ENCODE data around the gene SSNA1.

The SSNA1 gene

DNA sequence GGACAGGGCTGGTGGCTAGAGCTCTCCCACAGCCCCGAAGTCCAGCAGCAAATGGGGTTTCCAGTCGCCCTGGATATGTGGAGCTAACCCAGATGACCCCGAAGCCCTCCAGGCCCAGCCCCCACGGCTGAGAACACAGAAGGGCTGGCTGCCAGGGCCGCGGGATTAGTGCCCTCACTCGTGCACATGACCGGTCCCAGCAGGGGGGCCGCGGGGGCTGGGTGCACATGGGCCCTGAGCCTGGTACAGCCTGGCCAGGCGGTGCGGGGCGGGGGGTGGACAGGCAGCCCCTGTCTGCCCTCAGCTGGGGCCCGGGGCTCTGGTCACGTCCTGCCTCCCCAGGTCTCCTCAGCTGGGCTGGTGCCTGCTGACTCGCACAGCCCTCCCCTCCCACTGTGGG lies 5.9 kb downstream of the SSNA1 start:
- TF ChIP-seq, protein P1, sequence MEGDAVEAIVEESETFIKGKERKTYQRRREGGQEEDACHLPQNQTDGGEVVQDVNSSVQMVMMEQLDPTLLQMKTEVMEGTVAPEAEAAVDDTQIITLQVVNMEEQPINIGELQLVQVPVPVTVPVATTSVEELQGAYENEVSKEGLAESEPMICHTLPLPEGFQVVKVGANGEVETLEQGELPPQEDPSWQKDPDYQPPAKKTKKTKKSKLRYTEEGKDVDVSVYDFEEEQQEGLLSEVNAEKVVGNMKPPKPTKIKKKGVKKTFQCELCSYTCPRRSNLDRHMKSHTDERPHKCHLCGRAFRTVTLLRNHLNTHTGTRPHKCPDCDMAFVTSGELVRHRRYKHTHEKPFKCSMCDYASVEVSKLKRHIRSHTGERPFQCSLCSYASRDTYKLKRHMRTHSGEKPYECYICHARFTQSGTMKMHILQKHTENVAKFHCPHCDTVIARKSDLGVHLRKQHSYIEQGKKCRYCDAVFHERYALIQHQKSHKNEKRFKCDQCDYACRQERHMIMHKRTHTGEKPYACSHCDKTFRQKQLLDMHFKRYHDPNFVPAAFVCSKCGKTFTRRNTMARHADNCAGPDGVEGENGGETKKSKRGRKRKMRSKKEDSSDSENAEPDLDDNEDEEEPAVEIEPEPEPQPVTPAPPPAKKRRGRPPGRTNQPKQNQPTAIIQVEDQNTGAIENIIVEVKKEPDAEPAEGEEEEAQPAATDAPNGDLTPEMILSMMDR (IDR thresholded peaks at IDR 0.05; ENCODE audit: low read depth, low read length, missing control alignments): no peak
- no peak overlapping the region for H3K4me3 ChIP-seq (ENCODE audit: low read depth, low read length)
- in situ Hi-C loops (cut with HindIII; ENCODE audit: low sequenced_read_pairs): no loop called here
- DNase-seq (ENCODE audit: low read depth): no peak

GRCh38 chr9:137194909-137195308 lies 6.4 kb downstream of the SSNA1 start:
- no peak overlapping the region for H3K4me3 ChIP-seq (ENCODE audit: low read depth, low read length)
- no peak for DNase-seq (ENCODE audit: low read depth)
- TF ChIP-seq, protein P1 (IDR thresholded peaks at IDR 0.05; ENCODE audit: low read depth, low read length, missing control alignments): no peak
- in situ Hi-C loops (cut with HindIII; ENCODE audit: low sequenced_read_pairs): no loop called here

DNA sequence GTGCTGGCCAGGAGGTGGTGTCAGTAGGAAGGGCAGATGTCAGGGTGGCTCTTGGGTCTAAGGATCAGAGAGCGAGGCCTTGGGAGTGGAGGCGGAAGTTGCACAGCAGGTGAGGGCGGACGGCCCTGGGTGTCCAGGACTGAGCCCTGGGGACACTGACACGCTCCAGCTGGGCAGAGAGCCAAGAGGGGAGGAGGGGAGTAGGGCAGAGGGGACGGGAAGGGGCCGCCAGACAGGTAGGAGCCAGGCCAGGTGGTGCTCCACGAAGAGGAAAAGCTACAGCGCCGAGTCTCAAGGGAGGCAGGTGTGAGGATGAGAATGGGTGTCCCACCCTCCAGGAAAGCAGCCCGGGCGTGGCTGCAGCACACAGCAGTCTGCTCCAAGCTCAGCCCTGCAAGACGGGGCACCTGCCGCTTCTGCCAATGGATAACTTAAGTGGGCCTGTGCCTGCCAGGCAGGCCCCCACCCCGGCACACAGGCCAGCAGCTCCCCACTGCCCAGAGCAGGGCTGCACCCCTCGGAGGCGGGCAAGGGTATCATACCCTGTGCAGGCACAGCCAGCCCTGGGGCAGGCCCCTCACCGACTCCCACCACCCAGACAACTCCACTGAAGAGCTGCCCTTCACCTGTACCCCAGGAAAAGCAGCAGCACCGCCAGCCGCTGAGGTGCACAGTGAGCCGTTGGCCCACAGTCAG lies 7.2 kb downstream of the SSNA1 start:
- no peak overlapping the region for H3K4me3 ChIP-seq (ENCODE audit: low read depth, low read length)
- TF ChIP-seq, protein P1 (IDR thresholded peaks at IDR 0.05; ENCODE audit: low read depth, low read length, missing control alignments): no peak
- in situ Hi-C loops (cut with HindIII; ENCODE audit: low sequenced_read_pairs): no loop called here
- no peak for DNase-seq (ENCODE audit: low read depth)

DNA sequence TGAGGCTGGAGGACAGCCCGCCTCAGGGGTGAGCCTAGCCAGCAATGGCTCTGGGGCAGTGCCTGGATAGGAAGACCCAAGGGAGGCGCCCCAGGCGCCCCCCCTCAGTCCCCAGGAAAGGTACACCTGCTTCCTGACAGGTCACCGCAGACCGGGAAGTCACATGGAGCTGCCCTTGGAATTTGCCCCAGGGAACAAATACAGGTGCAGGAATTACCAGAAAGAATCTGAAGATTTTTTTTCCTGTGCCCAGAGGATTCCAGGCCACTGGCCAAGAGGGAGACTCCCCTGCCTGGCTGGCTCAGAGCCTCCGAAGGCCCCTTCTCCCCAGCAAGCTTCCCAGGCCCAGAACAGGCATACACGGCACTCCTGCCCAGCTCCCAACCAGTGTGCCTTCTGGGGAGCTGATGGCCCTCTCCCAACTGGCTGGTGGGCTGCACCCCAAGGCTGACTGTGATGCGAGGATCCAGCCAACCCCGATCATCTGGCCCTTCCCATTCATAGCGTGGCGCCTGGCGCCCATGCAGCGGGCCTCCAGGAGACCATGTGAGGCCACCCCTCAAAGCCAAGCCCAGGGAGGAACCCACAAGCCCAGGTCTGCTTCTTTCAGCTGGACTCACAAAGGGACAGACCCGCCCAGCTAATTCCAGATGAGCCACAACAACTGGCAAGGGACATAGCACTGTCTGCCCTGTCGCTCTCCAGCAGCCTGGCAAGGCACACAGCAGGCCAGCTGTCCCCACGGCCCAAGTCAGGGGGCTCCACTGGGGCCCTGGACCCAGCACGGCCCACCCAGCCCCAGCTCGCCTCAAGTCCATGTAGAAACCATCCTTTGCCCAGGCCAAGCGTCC lies 9.8 kb downstream of the SSNA1 start:
- no peak overlapping the region for H3K4me3 ChIP-seq (ENCODE audit: low read depth, low read length)
- in situ Hi-C loops (cut with HindIII; ENCODE audit: low sequenced_read_pairs): no loop called here
- TF ChIP-seq, protein P1 (IDR thresholded peaks at IDR 0.05; ENCODE audit: low read depth, low read length, missing control alignments): no peak
- DNase-seq (ENCODE audit: low read depth): no peak

GRCh38 chr9:137198902-137199283 lies 10.4 kb downstream of the SSNA1 start:
- H3K4me3 ChIP-seq (ENCODE audit: low read depth, low read length): peak overlapping the region; percentile 41
- in situ Hi-C loops (cut with HindIII; ENCODE audit: low sequenced_read_pairs): no loop called here
- TF ChIP-seq, protein P1 (IDR thresholded peaks at IDR 0.05; ENCODE audit: low read depth, low read length, missing control alignments): no peak

DNA sequence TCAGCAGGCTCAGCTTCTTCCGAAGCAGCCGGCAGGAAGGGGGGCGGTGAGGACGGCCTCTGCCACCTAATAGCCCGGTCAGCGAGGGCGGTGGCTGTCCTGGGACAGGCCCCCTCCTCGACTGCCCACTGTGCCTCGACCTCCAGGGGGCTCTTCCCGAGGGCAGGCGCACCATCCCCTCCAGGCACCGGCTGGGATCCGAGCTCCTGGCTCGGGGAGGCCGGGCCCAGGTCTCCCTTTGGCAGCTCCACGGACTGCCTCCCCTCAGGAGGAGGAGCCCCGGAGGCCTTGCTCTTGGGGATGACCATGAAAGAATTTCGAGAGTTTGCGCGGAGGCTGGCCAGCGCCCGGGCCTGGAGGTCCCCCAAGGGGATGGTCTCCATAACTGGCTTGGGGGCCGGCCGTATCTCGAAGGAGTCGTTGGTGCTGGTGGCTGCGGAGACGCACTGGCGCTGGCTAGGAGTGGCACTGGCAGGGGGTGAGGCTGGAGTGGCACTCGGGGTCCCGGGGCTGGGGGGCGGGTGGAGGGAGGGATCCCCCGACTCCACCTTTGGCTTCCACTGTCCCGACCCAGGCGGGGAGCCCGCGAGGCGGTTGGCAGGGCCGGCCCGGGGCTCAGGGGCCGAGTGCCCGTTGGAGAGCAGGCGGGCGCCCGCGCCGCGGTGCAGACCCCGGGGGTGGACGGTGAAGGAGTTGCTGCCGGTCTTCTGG lies 11.1 kb downstream of the SSNA1 start:
- peak overlapping the region; percentile 41 for H3K4me3 ChIP-seq (ENCODE audit: low read depth, low read length)
- no peak for DNase-seq (ENCODE audit: low read depth)
- TF ChIP-seq, protein P1 (IDR thresholded peaks at IDR 0.05; ENCODE audit: low read depth, low read length, missing control alignments): no peak
- in situ Hi-C loops (cut with HindIII; ENCODE audit: low sequenced_read_pairs): no loop called here

More at GRCh38 chr9:137198902-137199283, 10.4 kb downstream of the SSNA1 start:
- DNase-seq (ENCODE audit: low read depth): no peak

Measured in astrocyte of the cerebellum (primary cell).